ENCODE data around the gene AKAP12.

DNA sequence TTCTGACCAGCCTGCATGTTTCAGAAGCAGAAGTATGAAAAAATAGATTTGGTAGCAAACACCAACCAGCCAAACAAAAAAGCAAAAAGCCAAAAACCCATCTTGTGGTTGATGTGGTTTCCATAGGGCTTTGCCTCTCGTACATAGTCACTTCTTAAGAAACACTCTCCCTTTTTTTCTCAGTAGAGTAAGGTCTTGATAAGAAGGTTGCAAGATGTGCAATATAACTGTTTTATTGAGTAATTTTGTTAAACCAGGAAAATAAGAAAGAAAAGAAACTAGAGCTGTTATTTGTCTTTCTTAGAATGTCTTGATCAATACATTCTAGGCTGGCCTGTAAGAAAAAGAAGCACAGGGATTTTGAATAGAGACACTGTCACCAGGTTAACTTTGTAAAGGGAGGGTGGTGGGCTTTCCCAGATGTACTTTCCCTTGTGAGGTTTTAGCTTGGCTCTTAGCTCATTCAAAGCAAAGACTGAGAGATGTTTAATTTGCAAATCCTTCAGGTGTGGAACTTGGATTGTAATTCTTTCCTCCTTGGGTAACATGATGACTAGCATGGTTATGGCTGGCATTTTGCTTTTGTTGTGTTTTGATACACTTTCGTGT is 49.7 kb downstream of the AKAP12 start:
- TF ChIP-seq CTCF (IDR thresholded peaks at IDR 0.05; ENCODE audit: low read depth, low read length, poor library complexity, severe bottlenecking) = no peak
- TF ChIP-seq EZH2phosphoT487 (IDR thresholded peaks at IDR 0.05; ENCODE audit: borderline replicate concordance, low read length) = no peak

All from DOHH2 (cell line).